Measurements from ENCODE around the gene SIX2. TPM values are rescaled to one million over a fixed set of nuclear protein-coding genes. Genes with fewer than 3 reads are reported as not detected.

The SIX2 gene
- total RNA-seq, 1 donor from 2014 or later, result not detected

DNA sequence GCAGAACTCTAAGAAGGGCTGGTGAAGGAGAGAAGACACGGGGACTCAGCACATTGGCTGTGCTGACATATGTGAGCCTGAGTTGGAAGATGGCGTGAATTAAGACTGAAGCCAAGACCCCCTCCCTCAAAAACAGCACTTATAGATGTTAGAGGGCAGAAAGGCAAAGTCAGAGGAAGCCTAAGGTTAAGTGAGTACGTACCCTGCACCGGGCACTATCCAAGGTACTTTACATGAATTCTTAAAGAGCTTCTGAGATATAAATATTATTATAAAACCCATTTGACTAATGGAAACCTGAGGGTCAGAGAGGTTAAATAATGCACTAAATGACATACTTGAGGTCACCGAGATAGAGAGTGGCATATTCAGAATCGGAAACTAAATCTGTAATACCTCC is 42.2 kb downstream of the SIX2 start:
- Histone ChIP-seq H3K9me3 (no peaks in the 10 kb centered on the region), H3K36me3 (no peaks in the 10 kb centered on the region), H3K27me3 (peaks cover 11% of the 10 kb centered on the region), H3K4me3 (no peak overlapping the region), H3K4me1 (no peaks in the 10 kb centered on the region), H3K27ac (no peak overlapping the region)
- TF ChIP-seq, protein P1, sequence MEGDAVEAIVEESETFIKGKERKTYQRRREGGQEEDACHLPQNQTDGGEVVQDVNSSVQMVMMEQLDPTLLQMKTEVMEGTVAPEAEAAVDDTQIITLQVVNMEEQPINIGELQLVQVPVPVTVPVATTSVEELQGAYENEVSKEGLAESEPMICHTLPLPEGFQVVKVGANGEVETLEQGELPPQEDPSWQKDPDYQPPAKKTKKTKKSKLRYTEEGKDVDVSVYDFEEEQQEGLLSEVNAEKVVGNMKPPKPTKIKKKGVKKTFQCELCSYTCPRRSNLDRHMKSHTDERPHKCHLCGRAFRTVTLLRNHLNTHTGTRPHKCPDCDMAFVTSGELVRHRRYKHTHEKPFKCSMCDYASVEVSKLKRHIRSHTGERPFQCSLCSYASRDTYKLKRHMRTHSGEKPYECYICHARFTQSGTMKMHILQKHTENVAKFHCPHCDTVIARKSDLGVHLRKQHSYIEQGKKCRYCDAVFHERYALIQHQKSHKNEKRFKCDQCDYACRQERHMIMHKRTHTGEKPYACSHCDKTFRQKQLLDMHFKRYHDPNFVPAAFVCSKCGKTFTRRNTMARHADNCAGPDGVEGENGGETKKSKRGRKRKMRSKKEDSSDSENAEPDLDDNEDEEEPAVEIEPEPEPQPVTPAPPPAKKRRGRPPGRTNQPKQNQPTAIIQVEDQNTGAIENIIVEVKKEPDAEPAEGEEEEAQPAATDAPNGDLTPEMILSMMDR (IDR thresholded peaks at IDR 0.05), result no peak
- ATAC-seq (no peak), DNase-seq (no peak)
- intact Hi-C loops (cut with DNase I), result no loop called here

DNA sequence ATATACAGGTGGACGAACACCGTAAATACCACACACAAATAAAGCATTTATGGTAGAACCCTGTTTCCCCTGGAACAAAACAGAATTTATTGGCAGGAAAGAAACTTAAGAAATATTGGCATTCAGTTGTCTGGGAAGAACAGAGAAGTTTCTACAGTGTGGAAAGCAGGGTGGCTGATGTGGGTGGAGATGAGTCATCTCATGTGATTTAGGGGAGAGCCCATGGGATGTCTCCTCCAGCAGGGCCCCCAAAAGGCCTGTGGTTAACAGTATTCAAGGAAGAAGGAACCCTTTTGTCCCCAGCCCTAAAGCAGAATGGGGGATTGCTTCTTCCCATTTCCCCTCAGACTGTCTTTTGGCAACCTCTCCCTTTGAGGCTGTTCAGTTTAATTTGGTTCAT is 43.6 kb downstream of the SIX2 start:
- Histone ChIP-seq H3K27me3 (peaks cover 18% of the 10 kb centered on the region), H3K36me3 (no peaks in the 10 kb centered on the region), H3K9me3 (no peaks in the 10 kb centered on the region), H3K4me3 (no peak overlapping the region), H3K4me1 (no peaks in the 10 kb centered on the region), H3K27ac (no peak overlapping the region)
- DNase-seq, result no peak
- peak; percentile 87 for ATAC-seq
- intact Hi-C loops (cut with DNase I), result no loop called here
- TF ChIP-seq, protein P1 (IDR thresholded peaks at IDR 0.05), result no peak

DNA sequence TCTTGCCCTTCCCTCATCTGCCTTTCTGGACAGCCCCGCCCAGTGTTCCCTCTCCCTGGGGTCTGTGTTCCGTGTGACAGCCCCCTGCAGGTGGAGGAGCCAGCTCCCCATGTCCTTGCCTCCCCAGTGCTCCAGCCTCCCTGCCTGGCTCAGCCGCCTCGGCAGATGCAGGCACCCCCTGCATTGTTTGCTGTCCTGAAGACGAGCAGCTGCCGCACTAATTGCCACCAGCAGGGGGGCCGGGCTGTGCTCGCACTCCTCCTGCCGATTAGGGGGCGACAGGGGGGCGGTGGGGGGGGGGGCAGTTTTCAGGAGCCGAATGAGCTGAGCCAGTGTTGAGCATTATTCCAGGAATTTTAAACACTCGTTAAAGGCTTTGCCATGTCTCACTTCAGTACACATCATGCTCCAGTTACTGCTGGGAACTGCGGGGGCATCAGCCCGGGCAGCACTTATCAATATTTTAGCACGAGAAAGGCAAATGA is 44.5 kb downstream of the SIX2 start:
- TF ChIP-seq, protein P1 (IDR thresholded peaks at IDR 0.05), result peak; percentile 12

GRCh38 chr2:44962176-44962695 is 47.0 kb downstream of the SIX2 start:
- H3K27me3 ChIP-seq, result peaks cover 22% of the 10 kb centered on the region
- no peak overlapping the region for H3K27ac ChIP-seq
- DNase-seq, result no peak
- no peak overlapping the region for H3K4me3 ChIP-seq
- intact Hi-C loops (cut with DNase I), result no loop called here
- no peaks in the 10 kb centered on the region for H3K36me3 ChIP-seq
- ATAC-seq, result no peak
- H3K4me1 ChIP-seq, result no peaks in the 10 kb centered on the region
- no peaks in the 10 kb centered on the region for H3K9me3 ChIP-seq
- TF ChIP-seq, protein P1 (IDR thresholded peaks at IDR 0.05), result no peak

More for the DNA sequence above, 44.5 kb downstream of the SIX2 start:
- no peaks in the 10 kb centered on the region for H3K4me1 ChIP-seq
- H3K4me3 ChIP-seq, result no peak overlapping the region
- DNase-seq, result no peak
- intact Hi-C loops (cut with DNase I), result no loop called here
- H3K27me3 ChIP-seq, result peaks cover 18% of the 10 kb centered on the region
- no peak overlapping the region for H3K27ac ChIP-seq
- H3K36me3 ChIP-seq, result no peaks in the 10 kb centered on the region
- ATAC-seq, result no peak
- no peaks in the 10 kb centered on the region for H3K9me3 ChIP-seq

GRCh38 chr2:44960871-44961270 is 48.4 kb downstream of the SIX2 start:
- no peak for DNase-seq
- H3K27ac ChIP-seq, result no peak overlapping the region
- peaks cover 33% of the 10 kb centered on the region for H3K27me3 ChIP-seq
- no peaks in the 10 kb centered on the region for H3K4me1 ChIP-seq
- H3K9me3 ChIP-seq, result no peaks in the 10 kb centered on the region
- H3K36me3 ChIP-seq, result no peaks in the 10 kb centered on the region
- TF ChIP-seq, protein P1 (IDR thresholded peaks at IDR 0.05), result no peak
- H3K4me3 ChIP-seq, result no peak overlapping the region
- intact Hi-C loops (cut with DNase I), result no loop called here
- ATAC-seq, result no peak

DNA sequence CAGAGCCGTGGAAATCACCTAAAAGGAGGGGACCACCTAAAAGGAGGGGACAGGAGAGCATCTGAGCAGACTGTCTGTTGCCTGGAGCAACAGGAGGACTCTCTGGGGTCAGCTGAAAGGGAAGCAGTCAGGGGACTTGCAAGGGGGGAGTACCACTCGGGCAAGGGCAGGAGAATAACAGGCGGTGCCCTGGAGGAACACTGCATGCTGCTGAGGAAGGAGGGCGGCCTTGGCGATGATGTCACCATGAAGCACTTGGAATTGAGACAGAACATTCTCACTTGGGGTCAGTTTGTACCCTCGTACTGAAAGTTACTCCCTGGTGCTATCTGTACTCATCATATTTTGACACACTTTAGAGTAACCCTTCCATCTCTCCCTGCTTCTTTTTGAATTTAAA is 49.4 kb downstream of the SIX2 start:
- ATAC-seq (no peak), DNase-seq (no peak)
- peaks cover 7% of the 10 kb centered on the region for H3K4me1 ChIP-seq
- intact Hi-C loops (cut with DNase I), result no loop called here
- no peak overlapping the region for H3K4me3 ChIP-seq
- TF ChIP-seq, protein P1 (IDR thresholded peaks at IDR 0.05), result no peak
- H3K36me3 ChIP-seq, result no peaks in the 10 kb centered on the region
- no peaks in the 10 kb centered on the region for H3K9me3 ChIP-seq
- no peak overlapping the region for H3K27ac ChIP-seq
- H3K27me3 ChIP-seq, result peaks cover 36% of the 10 kb centered on the region

Data from upper lobe of right lung (tissue), 1 donor.